OCI-M1 (cell line): Measurements from ENCODE around the gene RBMX.

Experiments
- DNase-seq: peaks from one replicate; lab custom pipeline; 2025; lab: John Stamatoyannopoulos, UW

RBMX gene

GRCh38 chrX:136835761-136836160 is 44.8 kb downstream of the RBMX start:
- no peak for DNase-seq

GRCh38 chrX:136829413-136829812 is 51.1 kb downstream of the RBMX start:
- DNase-seq = no peak

- no peak for DNase-seq
Measured at GRCh38 chrX:136828830-136829229, 51.7 kb downstream of the RBMX start.

GRCh38 chrX:136827026-136827425 is 53.5 kb downstream of the RBMX start:
- peak; percentile 17 for DNase-seq

- DNase-seq = no peak
Measured at GRCh38 chrX:136825771-136826170, 54.8 kb downstream of the RBMX start.
